ENCODE data around the gene SHBG. TPM values are rescaled to one million over a fixed set of nuclear protein-coding genes. Genes with fewer than 3 reads are reported as not detected.

The SHBG gene
- total RNA-seq, 1 donor from 2014 or later, result not detected

- Histone ChIP-seq H3K27me3 (peaks cover 14% of the 10 kb centered on the region), H3K36me3 (no peaks in the 10 kb centered on the region), H3K4me1 (peaks cover 24% of the 10 kb centered on the region), H3K9me3 (no peaks in the 10 kb centered on the region), H3K27ac (peak within 1 kb of the TSS; percentile 73), H3K4me3 (peak within 1 kb of the TSS; percentile 51 to 62)
- no peak for TF ChIP-seq POLR2A (IDR thresholded peaks at IDR 0.05)
- TF ChIP-seq, protein P1, sequence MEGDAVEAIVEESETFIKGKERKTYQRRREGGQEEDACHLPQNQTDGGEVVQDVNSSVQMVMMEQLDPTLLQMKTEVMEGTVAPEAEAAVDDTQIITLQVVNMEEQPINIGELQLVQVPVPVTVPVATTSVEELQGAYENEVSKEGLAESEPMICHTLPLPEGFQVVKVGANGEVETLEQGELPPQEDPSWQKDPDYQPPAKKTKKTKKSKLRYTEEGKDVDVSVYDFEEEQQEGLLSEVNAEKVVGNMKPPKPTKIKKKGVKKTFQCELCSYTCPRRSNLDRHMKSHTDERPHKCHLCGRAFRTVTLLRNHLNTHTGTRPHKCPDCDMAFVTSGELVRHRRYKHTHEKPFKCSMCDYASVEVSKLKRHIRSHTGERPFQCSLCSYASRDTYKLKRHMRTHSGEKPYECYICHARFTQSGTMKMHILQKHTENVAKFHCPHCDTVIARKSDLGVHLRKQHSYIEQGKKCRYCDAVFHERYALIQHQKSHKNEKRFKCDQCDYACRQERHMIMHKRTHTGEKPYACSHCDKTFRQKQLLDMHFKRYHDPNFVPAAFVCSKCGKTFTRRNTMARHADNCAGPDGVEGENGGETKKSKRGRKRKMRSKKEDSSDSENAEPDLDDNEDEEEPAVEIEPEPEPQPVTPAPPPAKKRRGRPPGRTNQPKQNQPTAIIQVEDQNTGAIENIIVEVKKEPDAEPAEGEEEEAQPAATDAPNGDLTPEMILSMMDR (IDR thresholded peaks at IDR 0.05), result no peak
- peak in 1 of 2 donors; percentile 50 for TF ChIP-seq POLR2AphosphoS5 (IDR thresholded peaks at IDR 0.05; ENCODE audit: insufficient read depth in 1 of 2, low read depth in 1 of 2)
- intact Hi-C loops (cut with DNase I), result no loop called here
- no peak for DNase-seq (ENCODE audit: extremely low spot score in 2 of 2)
Measured at GRCh38 chr17:7650509-7651096, 20.7 kb downstream of the SHBG start, which contains the start of gene ATP1B2. Gene ATP1B2, plus strand, starts transcription at chr17:7650926. Its CDS starts 593 bp downstream, at chr17:7651519.

GRCh38 chr17:7651097-7651664, 21.2 kb downstream of the SHBG start:
- peaks cover 24% of the 10 kb centered on the region for H3K4me1 ChIP-seq
- intact Hi-C loops (cut with DNase I), result no loop called here
- peak overlapping the region; percentile 73 for H3K27ac ChIP-seq
- TF ChIP-seq, protein P1 (IDR thresholded peaks at IDR 0.05), result no peak
- no peak for TF ChIP-seq POLR2A (IDR thresholded peaks at IDR 0.05)
- TF ChIP-seq POLR2AphosphoS5 (IDR thresholded peaks at IDR 0.05; ENCODE audit: insufficient read depth in 1 of 2, low read depth in 1 of 2), result no peak
- H3K4me3 ChIP-seq, result peak overlapping the region; percentile 51 to 62
- peaks cover 14% of the 10 kb centered on the region for H3K27me3 ChIP-seq
- H3K36me3 ChIP-seq, result no peaks in the 10 kb centered on the region
- no peak for DNase-seq (ENCODE audit: extremely low spot score in 2 of 2)
- H3K9me3 ChIP-seq, result no peaks in the 10 kb centered on the region

- intact Hi-C loops (cut with DNase I), result no loop called here
- H3K36me3 ChIP-seq, result no peaks in the 10 kb centered on the region
- H3K9me3 ChIP-seq, result no peaks in the 10 kb centered on the region
- H3K27me3 ChIP-seq, result peaks cover 14% of the 10 kb centered on the region
- peaks cover 24% of the 10 kb centered on the region for H3K4me1 ChIP-seq
- peak overlapping the region; percentile 73 for H3K27ac ChIP-seq
- peak overlapping the region; percentile 51 to 62 for H3K4me3 ChIP-seq
- no peak for DNase-seq (ENCODE audit: extremely low spot score in 2 of 2)
- no peak for TF ChIP-seq POLR2A (IDR thresholded peaks at IDR 0.05)
- no peak for TF ChIP-seq POLR2AphosphoS5 (IDR thresholded peaks at IDR 0.05; ENCODE audit: insufficient read depth in 1 of 2, low read depth in 1 of 2)
- TF ChIP-seq, protein P1 (IDR thresholded peaks at IDR 0.05), result no peak
Measured at GRCh38 chr17:7651665-7652387, 21.9 kb downstream of the SHBG start.

DNA sequence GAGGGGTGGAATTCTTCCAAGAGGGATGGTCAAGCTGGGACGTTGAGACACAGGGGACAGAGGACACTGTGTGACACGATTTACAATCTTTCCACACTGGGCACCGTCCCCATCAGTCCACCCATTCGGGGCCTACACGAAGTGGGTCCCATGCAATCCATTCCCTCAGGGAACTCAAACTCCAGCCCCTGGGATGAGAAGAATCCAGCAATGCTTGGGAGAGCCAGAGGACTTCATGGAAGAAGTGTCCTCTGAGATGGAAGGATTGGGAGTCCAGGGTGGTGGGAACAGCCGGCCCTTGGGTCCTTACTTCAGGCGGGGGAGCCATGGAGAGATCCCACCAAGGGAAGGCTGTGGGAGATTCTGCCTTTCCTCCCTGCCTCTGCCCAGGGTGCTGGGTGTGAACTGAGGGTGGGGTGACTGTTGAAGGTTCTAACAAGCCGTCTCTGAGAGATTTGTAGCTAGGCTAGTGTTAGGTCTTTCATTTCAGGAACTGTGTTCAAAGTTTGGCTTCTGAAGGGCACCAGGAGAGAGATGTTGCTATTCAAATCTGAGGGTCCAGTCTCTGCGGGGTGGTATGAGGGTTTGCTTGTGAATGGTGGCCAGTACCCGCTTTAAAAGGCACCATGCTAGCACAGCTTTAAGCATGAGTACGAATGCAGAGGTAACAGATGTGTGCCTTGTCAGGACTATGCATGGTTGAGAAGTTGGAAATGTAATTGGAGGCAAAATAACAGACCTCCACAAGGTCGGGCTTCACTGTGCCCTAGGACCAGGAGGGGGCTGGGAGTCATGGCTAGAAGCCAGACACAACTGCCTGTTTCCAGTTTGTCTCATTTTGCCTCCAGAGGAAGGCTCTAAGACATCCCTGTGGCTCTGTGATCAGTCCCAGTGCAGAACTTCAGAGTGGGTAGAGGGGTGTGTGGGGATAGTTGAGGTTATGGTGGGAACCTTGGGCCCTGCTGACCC, 22.7 kb downstream of the SHBG start:
- H3K36me3 ChIP-seq, result no peaks in the 10 kb centered on the region
- intact Hi-C loops (cut with DNase I), result no loop called here
- H3K27ac ChIP-seq, result peak overlapping the region; percentile 73
- H3K4me3 ChIP-seq, result no peak overlapping the region
- H3K9me3 ChIP-seq, result no peaks in the 10 kb centered on the region
- H3K27me3 ChIP-seq, result peaks cover 14% of the 10 kb centered on the region
- DNase-seq (ENCODE audit: extremely low spot score in 2 of 2), result no peak
- peaks cover 24% of the 10 kb centered on the region for H3K4me1 ChIP-seq
- TF ChIP-seq POLR2AphosphoS5 (IDR thresholded peaks at IDR 0.05; ENCODE audit: insufficient read depth in 1 of 2, low read depth in 1 of 2) (no peak), POLR2A (IDR thresholded peaks at IDR 0.05) (no peak)
- TF ChIP-seq, protein P1 (IDR thresholded peaks at IDR 0.05), result no peak
